Right lobe of liver (tissue), 6 donors: ENCODE results near the gene RAC2. TPM values are rescaled to one million over a fixed set of nuclear protein-coding genes. Genes with fewer than 3 reads are reported as not detected.
A peak's percentile ranks its signal among the peaks of the same experiment; 100 is the strongest.

Experiments
- ATAC-seq, 4 donors: fragments of 200-7000 bp; cut with Tn5 transposase; one replicate each; pipeline ENCODE4 v1.9.1; 2020; ENCODE audit warnings: mild to moderate bottlenecking in 4 of 4, moderate library complexity in 4 of 4
- DNase-seq, 3 donors: peaks; one replicate each; pipeline ENCODE4 v3.0.0-alpha.2; 2020
- H3K27ac ChIP-seq, 3 donors: fragments of 200-600 bp; one replicate each; pipeline ENCODE4 v1.8.0; 2022
- H3K27me3 ChIP-seq, 2 donors: fragments of 200-600 bp; one replicate each; pipeline ENCODE4 v1.8.0; 2022
- H3K36me3 ChIP-seq, 4 donors: fragments of 200-600 bp; sonication (generic) in 1 of 4; one replicate each; pipeline versions ENCODE4 v1.5.1 to v1.8.0; 2017 to 2022; ENCODE audit warnings: control low read depth in 1 of 4
- H3K4me1 ChIP-seq, 4 donors: fragments of 200-600 bp; sonication (generic) in 1 of 4; one replicate each; pipeline versions ENCODE4 v1.5.1 to v1.8.0; 2017 to 2022; ENCODE audit warnings: control low read depth in 1 of 4
- H3K4me3 ChIP-seq, 3 donors: fragments of 200-600 bp; one replicate each; pipeline ENCODE4 v1.8.0; 2022
- H3K9me3 ChIP-seq, 4 donors: fragments of 200-600 bp; sonication (generic) in 1 of 4; one replicate each; pipeline versions ENCODE4 v1.5.1 to v1.8.0; 2017 to 2022; ENCODE audit warnings: control low read depth in 1 of 4
- POLR2A ChIP-seq: fragments of 450-650 bp; IDR thresholded peaks from one replicate; pipeline ENCODE4 v1.6.1; 2017; ENCODE audit warnings: antibody characterized with exemption, mild to moderate bottlenecking
- WGBS: methylation state at CpG from one replicate; pipeline ENCODE4 v1.1.6; 2018; ENCODE audit warnings: low coverage, low lambda C conversion rate; ENCODE audit not compliant: insufficient coverage; ENCODE audit errors: missing lambda C conversion rate; 5-methylcytosine and 5-hydroxymethylcytosine counted together
- intact Hi-C, 2 donors: fragments of 100-400 bp; cut with DNase I; formaldehyde crosslinking; loops; one replicate each; pipeline versions ENCODE4 v1.11.2 to v1.14.1; 2022
- total RNA-seq, 6 experiments: library from RNA; depleted of rRNA in 2 of 6; stranded (reverse); fragments of >200 nt in 2 of 6; fragmentation: NEBNext Ultra II Directional in 3 of 6; extraction: Animal tissue kit (Norgen Biotek cat#: 25700) in 3 of 6; gene quantifications; one replicate each; pipeline versions ENCODE4 v1.1.0 to v1.2.4, GENCODE V29; 2016 to 2023
- TF ChIP-seq, protein P1 (sequence below), 4 donors: fragments of 200-600 bp in 3 of 4; fragments of 450-650 bp in 1 of 4; IDR thresholded peaks; one replicate each; pipeline versions ENCODE4 v1.5.1 to v1.8.0; 2016 to 2022; ENCODE audit warnings: antibody characterized with exemption in 4 of 4, mild to moderate bottlenecking in 2 of 4
- donor health status: DM: no; HTN: yes; CAD: no.
- donor health status: DM: no; HTN: no; CAD: no.
- donor health status: DM: no; HTN: no; CAD: no.
- donor health status: DM: no; HTN: yes; CAD: no.
- donor health status: DM: no; HTN: yes; CAD: no.

Gene RAC2
- total RNA-seq, 6 experiments from 2014 or later: 3.4 to 12.9 (median 6.5) TPM

- DNase-seq: no peak
- H3K36me3 ChIP-seq: no peaks in the 10 kb centered on the region
- no peaks in the 10 kb centered on the region for H3K4me1 ChIP-seq
- intact Hi-C loops: no loop called here
- no peak for ATAC-seq
- no peak overlapping the region for H3K27ac ChIP-seq
- WGBS: 47% methylated on average over 8 of the region's 8 CpGs
- H3K4me3 ChIP-seq: no peak overlapping the region
- no peak for TF ChIP-seq POLR2A
- TF ChIP-seq, protein P1, sequence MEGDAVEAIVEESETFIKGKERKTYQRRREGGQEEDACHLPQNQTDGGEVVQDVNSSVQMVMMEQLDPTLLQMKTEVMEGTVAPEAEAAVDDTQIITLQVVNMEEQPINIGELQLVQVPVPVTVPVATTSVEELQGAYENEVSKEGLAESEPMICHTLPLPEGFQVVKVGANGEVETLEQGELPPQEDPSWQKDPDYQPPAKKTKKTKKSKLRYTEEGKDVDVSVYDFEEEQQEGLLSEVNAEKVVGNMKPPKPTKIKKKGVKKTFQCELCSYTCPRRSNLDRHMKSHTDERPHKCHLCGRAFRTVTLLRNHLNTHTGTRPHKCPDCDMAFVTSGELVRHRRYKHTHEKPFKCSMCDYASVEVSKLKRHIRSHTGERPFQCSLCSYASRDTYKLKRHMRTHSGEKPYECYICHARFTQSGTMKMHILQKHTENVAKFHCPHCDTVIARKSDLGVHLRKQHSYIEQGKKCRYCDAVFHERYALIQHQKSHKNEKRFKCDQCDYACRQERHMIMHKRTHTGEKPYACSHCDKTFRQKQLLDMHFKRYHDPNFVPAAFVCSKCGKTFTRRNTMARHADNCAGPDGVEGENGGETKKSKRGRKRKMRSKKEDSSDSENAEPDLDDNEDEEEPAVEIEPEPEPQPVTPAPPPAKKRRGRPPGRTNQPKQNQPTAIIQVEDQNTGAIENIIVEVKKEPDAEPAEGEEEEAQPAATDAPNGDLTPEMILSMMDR (IDR thresholded peaks at IDR 0.05): no peak
- no peaks in the 10 kb centered on the region for H3K27me3 ChIP-seq
- no peaks in the 10 kb centered on the region for H3K9me3 ChIP-seq
Observed at GRCh38 chr22:37269936-37270678, 26.0 kb upstream of the RAC2 start.

GRCh38 chr22:37267661-37268413 lies 23.8 kb upstream of the RAC2 start:
- no peaks in the 10 kb centered on the region for H3K27me3 ChIP-seq
- 46% methylated on average over 6 of the region's 11 CpGs for WGBS
- peak in 3 of 4 donors; percentile 24 to 52 (median 32) for ATAC-seq
- TF ChIP-seq, protein P1 (IDR thresholded peaks at IDR 0.05): no peak
- TF ChIP-seq POLR2A: no peak
- H3K9me3 ChIP-seq: no peaks in the 10 kb centered on the region
- peak overlapping the region in 2 of 3 donors; percentile 49 to 65 for H3K27ac ChIP-seq
- H3K4me1 ChIP-seq: no peaks in the 10 kb centered on the region
- peak in 1 of 3 donors; percentile 49 for DNase-seq
- no peaks in the 10 kb centered on the region for H3K36me3 ChIP-seq
- intact Hi-C loops: no loop called here
- H3K4me3 ChIP-seq: no peak overlapping the region

DNA sequence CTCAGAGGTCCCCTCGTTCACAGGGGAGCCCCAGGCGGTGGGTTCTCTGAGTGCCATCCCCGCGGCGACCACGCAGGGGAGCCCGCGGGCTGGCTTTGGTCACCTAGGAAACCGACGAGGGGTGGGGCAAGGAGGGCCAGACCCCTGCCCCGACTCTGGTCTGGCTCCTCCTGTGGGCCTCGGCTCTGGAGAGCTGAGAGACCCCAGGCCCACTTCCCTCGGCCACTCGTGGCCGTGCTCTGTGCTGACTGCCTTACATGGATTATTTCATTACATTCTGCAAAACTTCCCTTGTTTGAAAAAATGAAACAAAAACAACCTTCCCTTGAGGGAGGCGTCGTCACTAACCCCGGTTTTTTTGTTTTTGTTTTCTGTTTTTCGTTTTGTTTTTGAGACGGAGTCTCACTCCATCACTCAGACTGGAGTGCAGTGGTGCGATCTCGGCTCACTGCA lies 23.1 kb upstream of the RAC2 start:
- peak; percentile 82 to 87 (median 86) for ATAC-seq
- H3K27ac ChIP-seq: peak overlapping the region in 2 of 3 donors; percentile 49 to 65
- H3K4me1 ChIP-seq: no peaks in the 10 kb centered on the region
- H3K9me3 ChIP-seq: no peaks in the 10 kb centered on the region
- no peaks in the 10 kb centered on the region for H3K27me3 ChIP-seq
- peak overlapping the region; percentile 27 to 42 (median 34) for H3K4me3 ChIP-seq
- H3K36me3 ChIP-seq: no peaks in the 10 kb centered on the region
- intact Hi-C loops: no loop called here
- peak in 2 of 3 donors; percentile 65 to 69 for DNase-seq
- 8% methylated on average over 17 of the region's 22 CpGs for WGBS
- TF ChIP-seq POLR2A: no peak
- TF ChIP-seq, protein P1 (IDR thresholded peaks at IDR 0.05): peak; percentile 60 to 79 (median 72)

DNA sequence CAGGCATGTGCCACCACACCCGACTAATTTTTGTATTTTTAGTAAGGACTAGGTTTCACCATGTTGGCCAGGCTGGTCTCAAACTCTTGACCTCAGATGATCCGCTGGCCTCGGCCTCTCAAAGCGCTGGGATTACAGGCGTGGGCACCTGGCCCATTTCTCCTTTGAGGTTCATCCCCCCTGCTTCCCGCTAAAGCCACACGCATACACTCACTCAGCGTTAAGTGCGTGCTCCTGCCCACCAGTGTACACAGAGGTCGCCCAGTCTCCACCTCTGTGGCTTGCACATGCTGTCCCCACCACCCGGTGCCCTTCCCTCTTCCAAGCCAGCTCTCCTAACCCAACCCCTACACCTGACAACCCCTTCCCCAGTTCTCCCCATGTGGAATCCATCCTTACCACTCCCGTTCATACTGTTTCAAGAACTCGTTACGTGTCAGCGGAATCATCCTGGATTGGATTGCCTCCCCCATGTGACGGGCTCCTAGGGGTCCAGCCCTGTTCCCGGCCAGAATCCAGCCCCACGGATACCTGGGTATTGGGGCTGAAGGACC lies 22.6 kb upstream of the RAC2 start:
- intact Hi-C loops: no loop called here
- no peaks in the 10 kb centered on the region for H3K36me3 ChIP-seq
- peak overlapping the region in 1 of 3 donors; percentile 65 for H3K27ac ChIP-seq
- no peaks in the 10 kb centered on the region for H3K27me3 ChIP-seq
- no peak overlapping the region for H3K4me3 ChIP-seq
- no peaks in the 10 kb centered on the region for H3K9me3 ChIP-seq
- WGBS: 23% methylated on average over 10 of the region's 18 CpGs
- ATAC-seq: peak in 1 of 4 donors; percentile 35
- DNase-seq: peak in 1 of 3 donors; percentile 49
- TF ChIP-seq, protein P1 (IDR thresholded peaks at IDR 0.05): no peak
- no peak for TF ChIP-seq POLR2A
- H3K4me1 ChIP-seq: no peaks in the 10 kb centered on the region
